Aorta (tissue), 5 donors: ENCODE data around the gene PLEKHD1. TPM values are rescaled to one million over a fixed set of nuclear protein-coding genes. Genes with fewer than 3 reads are reported as not detected.

ENCODE experiments used
- ATAC-seq: fragments of 200-7000 bp; cut with Tn5 transposase; one replicate; pipeline ENCODE4 v1.9.1; 2022; ENCODE audit warnings: moderate library complexity; ENCODE audit not compliant: low FRiP score
- DNase-seq, 2 donors: peaks; one replicate each; pipeline ENCODE4 v3.0.0-alpha.2; 2020
- H3K27ac ChIP-seq, 2 donors: one replicate each; pipeline ENCODE4 v1.5.1; 2013; ENCODE audit warnings: low read length in 2 of 2, mild to moderate bottlenecking in 2 of 2, moderate library complexity in 2 of 2, control low read depth in 1 of 2, inconsistent platforms in 1 of 2, low read depth in 1 of 2
- H3K27me3 ChIP-seq, 2 donors: one replicate each; pipeline ENCODE4 v1.6.1; 2013; ENCODE audit warnings: control low read depth in 1 of 2, low read length in 1 of 2, mild to moderate bottlenecking in 1 of 2, moderate library complexity in 1 of 2; ENCODE audit not compliant: insufficient read depth in 2 of 2, control insufficient read depth in 1 of 2
- H3K36me3 ChIP-seq, 2 donors: one replicate each; pipeline ENCODE4 v1.6.1; 2013; ENCODE audit warnings: control low read depth in 1 of 2, low read length in 1 of 2, mild to moderate bottlenecking in 1 of 2; ENCODE audit not compliant: insufficient read depth in 2 of 2, control insufficient read depth in 1 of 2
- H3K4me1 ChIP-seq, 2 donors: one replicate each; pipeline ENCODE4 v1.6.1; 2013; ENCODE audit warnings: low read length in 2 of 2, control low read depth in 1 of 2, mild to moderate bottlenecking in 1 of 2, moderate library complexity in 1 of 2; ENCODE audit not compliant: insufficient read depth in 2 of 2, control insufficient read depth in 1 of 2
- H3K4me3 ChIP-seq, 2 donors: one replicate each; pipeline ENCODE4 v1.5.1; 2013; ENCODE audit warnings: low read length in 2 of 2, control low read depth in 1 of 2, mild to moderate bottlenecking in 1 of 2
- H3K9me3 ChIP-seq: one replicate; pipeline ENCODE4 v1.6.1; 2013; ENCODE audit warnings: mild to moderate bottlenecking, low read length; ENCODE audit not compliant: control insufficient read depth
- WGBS, 2 donors: extraction: QIAGEN DNeasy Blood & Tissue Kit; methylation state at CpG; one replicate each; pipeline ENCODE4 v1.1.7; 2013; 5-methylcytosine and 5-hydroxymethylcytosine counted together
- intact Hi-C, 2 donors: fragments of 100-400 bp; cut with DNase I; formaldehyde crosslinking; loops; one replicate each; pipeline versions ENCODE4 v1.14.2 to v1.15.0; 2022
- polyA plus RNA-seq, 2 donors: library from polyadenylated mRNA; stranded (reverse); fragments of 200-250 nt; gene quantifications; one replicate each; pipeline ENCODE4 v1.2.3, GENCODE V29; 2013
- total RNA-seq, 2 donors: library from RNA; stranded (reverse); fragmentation: NEBNext Ultra II Directional; extraction: Animal tissue kit (Norgen Biotek cat#: 25700); gene quantifications; one replicate each; pipeline ENCODE4 v1.2.1, GENCODE V29; 2021
- donor health status: healthy with polysubstance abuse.
- donor health status: Bipolar disorder and iron deficiency.
- donor health status: DM: no; HTN: no; CAD: no.
- donor health status: DM: no; HTN: no; CAD: no.
- donor health status: DM: yes; HTN: yes; CAD: no.

The PLEKHD1 gene
- total and polyA plus RNA-seq, 4 donors, result 0.13 to 0.30 (median 0.24) TPM

GRCh38 chr14:69561893-69562292 is 77.4 kb downstream of the PLEKHD1 start:
- Histone ChIP-seq H3K4me3 (no peak overlapping the region), H3K36me3 (no peaks in the 10 kb centered on the region), H3K4me1 (no peaks in the 10 kb centered on the region), H3K27ac (no peak overlapping the region), H3K27me3 (no peaks in the 10 kb centered on the region), H3K9me3 (no peaks in the 10 kb centered on the region)
- no peak for DNase-seq
- ATAC-seq, result no peak
- intact Hi-C loops, result no loop called here

- Histone ChIP-seq H3K9me3 (no peaks in the 10 kb centered on the region), H3K4me1 (no peaks in the 10 kb centered on the region), H3K4me3 (no peak overlapping the region), H3K36me3 (no peaks in the 10 kb centered on the region), H3K27ac (no peak overlapping the region), H3K27me3 (no peaks in the 10 kb centered on the region)
- intact Hi-C loops, result no loop called here
- DNase-seq (no peak), ATAC-seq (no peak)
- 79 to 85% methylated on average over 5 of the region's 5 CpGs for WGBS, 2 donors
Measured at GRCh38 chr14:69567563-69567962, 83.0 kb downstream of the PLEKHD1 start.

- WGBS, 2 donors, result 44 to 50% methylated on average over 2 of the region's 2 CpGs
- DNase-seq (no peak), ATAC-seq (no peak)
- intact Hi-C loops, result no loop called here
- Histone ChIP-seq H3K9me3 (no peaks in the 10 kb centered on the region), H3K27ac (no peak overlapping the region), H3K4me3 (no peak overlapping the region), H3K4me1 (no peaks in the 10 kb centered on the region), H3K27me3 (no peaks in the 10 kb centered on the region), H3K36me3 (no peaks in the 10 kb centered on the region)
Measured at GRCh38 chr14:69569859-69570258, 85.3 kb downstream of the PLEKHD1 start.

GRCh38 chr14:69570836-69571330 is 86.4 kb downstream of the PLEKHD1 start:
- intact Hi-C loops, result no loop called here
- Histone ChIP-seq H3K9me3 (no peaks in the 10 kb centered on the region), H3K4me3 (no peak overlapping the region), H3K4me1 (no peaks in the 10 kb centered on the region), H3K27ac (no peak overlapping the region), H3K27me3 (no peaks in the 10 kb centered on the region), H3K36me3 (no peaks in the 10 kb centered on the region)
- ATAC-seq (no peak), DNase-seq (no peak)
- WGBS, 2 donors, result 88 to 91% methylated on average over 7 of the region's 7 CpGs

GRCh38 chr14:69571449-69572029 is 87.0 kb downstream of the PLEKHD1 start:
- 13 to 17% methylated on average over 46 to 62 of the region's 62 CpGs for WGBS, 2 donors

GRCh38 chr14:69572030-69572840 is 87.7 kb downstream of the PLEKHD1 start:
- ATAC-seq, result peak; percentile 9
- intact Hi-C loops, result no loop called here
- Histone ChIP-seq H3K9me3 (no peaks in the 10 kb centered on the region), H3K27me3 (no peaks in the 10 kb centered on the region), H3K27ac (no peak overlapping the region), H3K36me3 (no peaks in the 10 kb centered on the region), H3K4me1 (no peaks in the 10 kb centered on the region), H3K4me3 (peak overlapping the region in 1 of 2 donors; percentile 38)
- 9 to 15% methylated on average over 87 to 112 of the region's 112 CpGs for WGBS, 2 donors
- peak in 1 of 2 donors; percentile 73 for DNase-seq

More at GRCh38 chr14:69571449-69572029, 87.0 kb downstream of the PLEKHD1 start:
- DNase-seq (no peak), ATAC-seq (no peak)
- no peaks in the 10 kb centered on the region for H3K4me1 ChIP-seq
- H3K36me3 ChIP-seq, result no peaks in the 10 kb centered on the region
- H3K9me3 ChIP-seq, result no peaks in the 10 kb centered on the region
- no peak overlapping the region for H3K27ac ChIP-seq
- no peaks in the 10 kb centered on the region for H3K27me3 ChIP-seq
- intact Hi-C loops, result no loop called here
- H3K4me3 ChIP-seq, result peak overlapping the region in 1 of 2 donors; percentile 38

GRCh38 chr14:69572841-69573135 is 88.3 kb downstream of the PLEKHD1 start:
- ATAC-seq (no peak), DNase-seq (no peak)
- intact Hi-C loops, result no loop called here
- Histone ChIP-seq H3K4me3 (no peak overlapping the region), H3K27ac (no peak overlapping the region), H3K27me3 (no peaks in the 10 kb centered on the region), H3K9me3 (no peaks in the 10 kb centered on the region), H3K36me3 (no peaks in the 10 kb centered on the region), H3K4me1 (no peaks in the 10 kb centered on the region)
- WGBS, 2 donors, result 30 to 40% methylated on average over 33 to 40 of the region's 40 CpGs

GRCh38 chr14:69573205-69573830 is 88.8 kb downstream of the PLEKHD1 start:
- ATAC-seq, result no peak
- H3K4me3 ChIP-seq, result no peak overlapping the region

More at GRCh38 chr14:69573205-69573830, 88.8 kb downstream of the PLEKHD1 start:
- no peak for DNase-seq
- intact Hi-C loops, result no loop called here
- WGBS, 2 donors, result 23 to 46% methylated on average over 44 to 51 of the region's 51 CpGs
- Histone ChIP-seq H3K4me1 (no peaks in the 10 kb centered on the region), H3K36me3 (no peaks in the 10 kb centered on the region), H3K27ac (no peak overlapping the region), H3K27me3 (no peaks in the 10 kb centered on the region), H3K9me3 (no peaks in the 10 kb centered on the region)
